Panc1 (cell line): ENCODE data around the gene NBL1. TPM values are rescaled to one million over a fixed set of nuclear protein-coding genes. Genes with fewer than 3 reads are reported as not detected.

Experiments used
- ATAC-seq: fragments of 200-7000 bp; cut with Tn5 transposase; 2 replicates; pipeline ENCODE4 v1.9.1; 2020; ENCODE audit warnings: mild to moderate bottlenecking, moderate library complexity
- BruUV-seq: library from RNA; stranded (reverse); fragments of 400-500 nt; replicated peaks from 2 replicates; lab custom pipeline; 2021; lab: Mats Ljungman, UMichigan
- CTCF ChIA-PET: fragments of 300-600 bp; sonication (Branson Sonifier 250); formaldehyde crosslinking; loops from one replicate; lab custom pipeline; 2022; ENCODE audit warnings: antibody characterized with exemption; lab: Charles Lee
- POLR2A ChIA-PET: fragments of 300-600 bp; sonication (Branson Sonifier 250); formaldehyde crosslinking; loops from one replicate; lab custom pipeline; 2022; ENCODE audit warnings: antibody characterized with exemption; lab: Charles Lee
- DNase-seq: peaks from one replicate; pipeline ENCODE4 v3.0.0-alpha.2; 2010; ENCODE audit warnings: low read depth, low spot score
- H3K27ac ChIP-seq: 2 replicates; pipeline ENCODE4 v1.5.1; 2011; ENCODE audit warnings: mild to moderate bottlenecking, low read length, inconsistent platforms
- H3K27me3 ChIP-seq: fragments of 200-500 bp; sonication (Bioruptor generic); 2 replicates; pipeline ENCODE4 v1.6.0; 2014; ENCODE audit warnings: low read length, inconsistent platforms; ENCODE audit not compliant: control insufficient read depth, insufficient read depth
- H3K36me3 ChIP-seq: fragments of 200-500 bp; sonication (Bioruptor generic); 2 replicates; pipeline ENCODE4 v1.5.1; 2014; ENCODE audit warnings: inconsistent platforms, mild to moderate bottlenecking, low read length, moderate library complexity; ENCODE audit not compliant: control insufficient read depth, insufficient read depth
- H3K4me1 ChIP-seq: 2 replicates; pipeline ENCODE4 v1.5.1; 2011; ENCODE audit warnings: inconsistent platforms, mild to moderate bottlenecking, low read length, moderate library complexity; ENCODE audit not compliant: control insufficient read depth, insufficient read depth
- H3K4me3 ChIP-seq, 2 experiments: 2 replicates each; pipeline ENCODE4 v1.5.1; 2011 to 2012; ENCODE audit warnings: low read depth in 2 of 2, low read length in 2 of 2, mild to moderate bottlenecking in 2 of 2, inconsistent platforms in 1 of 2, moderate library complexity in 1 of 2
- H3K9me3 ChIP-seq: fragments of 200-500 bp; sonication (Bioruptor generic); 2 replicates; pipeline ENCODE4 v1.5.1; 2014; ENCODE audit warnings: low read depth, mild to moderate bottlenecking, inconsistent platforms, low read length, moderate library complexity; ENCODE audit not compliant: control insufficient read depth, insufficient read depth
- POLR2AphosphoS5 ChIP-seq: IDR thresholded peaks from 2 replicates; pipeline ENCODE4 v1.6.1; 2012; ENCODE audit warnings: mild to moderate bottlenecking, low read depth, low read length, moderate library complexity
- SIN3A ChIP-seq: IDR thresholded peaks from 2 replicates; pipeline ENCODE4 v1.6.1; 2012; ENCODE audit warnings: low read depth, mild to moderate bottlenecking, low read length, moderate library complexity, borderline replicate concordance; ENCODE audit not compliant: insufficient read depth
- TCF7L2 ChIP-seq: IDR thresholded peaks from 2 replicates; pipeline ENCODE4 v1.6.1; 2011; ENCODE audit warnings: mild to moderate bottlenecking, low read depth, low read length, inconsistent platforms
- in situ Hi-C: cut with HindIII; loops from 2 replicates; pipeline ENCODE4 v1.10.0; 2016; ENCODE audit warnings: low sequenced_read_pairs, low pct_unique_long_range_greater_than_20kb
- intact Hi-C: fragments of 100-400 bp; cut with micrococcal nuclease; formaldehyde crosslinking; loops from one replicate; pipeline ENCODE4 v1.10.0; 2022; ENCODE audit not compliant: unreplicated experiment
- total RNA-seq: library from RNA; stranded (reverse); gene quantifications from one replicate; pipeline ENCODE4 v1.2.1, GENCODE V29; 2021; ENCODE audit not compliant: unreplicated experiment
- TF ChIP-seq, protein P1 (sequence below), 2 experiments: IDR thresholded peaks; 2 replicates each; pipeline ENCODE4 v1.6.1; 2011 to 2012; ENCODE audit warnings: low read depth in 2 of 2, control low read depth in 1 of 2, low read length in 1 of 2, mild to moderate bottlenecking in 1 of 2, moderate library complexity in 1 of 2; ENCODE audit not compliant: insufficient read depth in 1 of 2
- TF ChIP-seq, protein P2 (sequence below): fragments of 450-650 bp; IDR thresholded peaks from 2 replicates; pipeline ENCODE4 v1.5.1; 2017; ENCODE audit warnings: mild to moderate bottlenecking

Gene NBL1
- total RNA-seq, 1 experiment from 2014 or later: 191 TPM

DNA sequence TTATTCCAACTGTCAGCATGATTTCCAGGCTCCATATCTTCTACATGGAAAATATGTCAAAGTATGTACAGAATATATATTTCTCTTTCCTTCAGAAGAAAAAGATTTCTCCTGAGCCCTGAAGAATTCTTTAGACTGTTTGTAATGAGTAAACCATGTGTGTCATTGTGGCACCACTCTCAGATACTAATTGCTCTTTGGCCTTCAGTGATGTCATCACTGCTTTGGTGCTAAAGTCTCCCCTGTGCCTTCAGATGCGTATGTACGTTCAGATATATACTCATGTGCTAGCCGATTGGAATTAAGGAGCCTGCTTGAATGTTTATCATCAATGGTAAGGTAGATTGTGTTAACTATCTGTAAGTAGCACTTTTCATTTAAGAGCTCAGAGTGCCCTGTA is 20.6 kb upstream of the NBL1 start:
- TF ChIP-seq, protein P1, sequence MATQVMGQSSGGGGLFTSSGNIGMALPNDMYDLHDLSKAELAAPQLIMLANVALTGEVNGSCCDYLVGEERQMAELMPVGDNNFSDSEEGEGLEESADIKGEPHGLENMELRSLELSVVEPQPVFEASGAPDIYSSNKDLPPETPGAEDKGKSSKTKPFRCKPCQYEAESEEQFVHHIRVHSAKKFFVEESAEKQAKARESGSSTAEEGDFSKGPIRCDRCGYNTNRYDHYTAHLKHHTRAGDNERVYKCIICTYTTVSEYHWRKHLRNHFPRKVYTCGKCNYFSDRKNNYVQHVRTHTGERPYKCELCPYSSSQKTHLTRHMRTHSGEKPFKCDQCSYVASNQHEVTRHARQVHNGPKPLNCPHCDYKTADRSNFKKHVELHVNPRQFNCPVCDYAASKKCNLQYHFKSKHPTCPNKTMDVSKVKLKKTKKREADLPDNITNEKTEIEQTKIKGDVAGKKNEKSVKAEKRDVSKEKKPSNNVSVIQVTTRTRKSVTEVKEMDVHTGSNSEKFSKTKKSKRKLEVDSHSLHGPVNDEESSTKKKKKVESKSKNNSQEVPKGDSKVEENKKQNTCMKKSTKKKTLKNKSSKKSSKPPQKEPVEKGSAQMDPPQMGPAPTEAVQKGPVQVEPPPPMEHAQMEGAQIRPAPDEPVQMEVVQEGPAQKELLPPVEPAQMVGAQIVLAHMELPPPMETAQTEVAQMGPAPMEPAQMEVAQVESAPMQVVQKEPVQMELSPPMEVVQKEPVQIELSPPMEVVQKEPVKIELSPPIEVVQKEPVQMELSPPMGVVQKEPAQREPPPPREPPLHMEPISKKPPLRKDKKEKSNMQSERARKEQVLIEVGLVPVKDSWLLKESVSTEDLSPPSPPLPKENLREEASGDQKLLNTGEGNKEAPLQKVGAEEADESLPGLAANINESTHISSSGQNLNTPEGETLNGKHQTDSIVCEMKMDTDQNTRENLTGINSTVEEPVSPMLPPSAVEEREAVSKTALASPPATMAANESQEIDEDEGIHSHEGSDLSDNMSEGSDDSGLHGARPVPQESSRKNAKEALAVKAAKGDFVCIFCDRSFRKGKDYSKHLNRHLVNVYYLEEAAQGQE (IDR thresholded peaks at IDR 0.05; ENCODE audit: insufficient read depth in 1 of 2, low read depth in 2 of 2, low read length in 1 of 2): no peak
- TF ChIP-seq TCF7L2 (no peak), SIN3A (no peak), POLR2AphosphoS5 (no peak)
- TF ChIP-seq, protein P2, sequence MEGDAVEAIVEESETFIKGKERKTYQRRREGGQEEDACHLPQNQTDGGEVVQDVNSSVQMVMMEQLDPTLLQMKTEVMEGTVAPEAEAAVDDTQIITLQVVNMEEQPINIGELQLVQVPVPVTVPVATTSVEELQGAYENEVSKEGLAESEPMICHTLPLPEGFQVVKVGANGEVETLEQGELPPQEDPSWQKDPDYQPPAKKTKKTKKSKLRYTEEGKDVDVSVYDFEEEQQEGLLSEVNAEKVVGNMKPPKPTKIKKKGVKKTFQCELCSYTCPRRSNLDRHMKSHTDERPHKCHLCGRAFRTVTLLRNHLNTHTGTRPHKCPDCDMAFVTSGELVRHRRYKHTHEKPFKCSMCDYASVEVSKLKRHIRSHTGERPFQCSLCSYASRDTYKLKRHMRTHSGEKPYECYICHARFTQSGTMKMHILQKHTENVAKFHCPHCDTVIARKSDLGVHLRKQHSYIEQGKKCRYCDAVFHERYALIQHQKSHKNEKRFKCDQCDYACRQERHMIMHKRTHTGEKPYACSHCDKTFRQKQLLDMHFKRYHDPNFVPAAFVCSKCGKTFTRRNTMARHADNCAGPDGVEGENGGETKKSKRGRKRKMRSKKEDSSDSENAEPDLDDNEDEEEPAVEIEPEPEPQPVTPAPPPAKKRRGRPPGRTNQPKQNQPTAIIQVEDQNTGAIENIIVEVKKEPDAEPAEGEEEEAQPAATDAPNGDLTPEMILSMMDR: no peak
- Histone ChIP-seq H3K36me3 (peaks cover 12% of the 10 kb centered on the region), H3K27ac (no peak overlapping the region), H3K9me3 (no peaks in the 10 kb centered on the region), H3K4me3 (no peak overlapping the region), H3K27me3 (no peaks in the 10 kb centered on the region), H3K4me1 (peaks cover 5% of the 10 kb centered on the region; the same call in 1 of the 2 replicates)
- intact Hi-C loops: no loop called here
- CTCF ChIA-PET: no interaction called here
- POLR2A ChIA-PET: no interaction called here
- no peak for DNase-seq
- in situ Hi-C loops: no loop called here
- no TSS peak for BruUV-seq
- no peak for ATAC-seq

DNA sequence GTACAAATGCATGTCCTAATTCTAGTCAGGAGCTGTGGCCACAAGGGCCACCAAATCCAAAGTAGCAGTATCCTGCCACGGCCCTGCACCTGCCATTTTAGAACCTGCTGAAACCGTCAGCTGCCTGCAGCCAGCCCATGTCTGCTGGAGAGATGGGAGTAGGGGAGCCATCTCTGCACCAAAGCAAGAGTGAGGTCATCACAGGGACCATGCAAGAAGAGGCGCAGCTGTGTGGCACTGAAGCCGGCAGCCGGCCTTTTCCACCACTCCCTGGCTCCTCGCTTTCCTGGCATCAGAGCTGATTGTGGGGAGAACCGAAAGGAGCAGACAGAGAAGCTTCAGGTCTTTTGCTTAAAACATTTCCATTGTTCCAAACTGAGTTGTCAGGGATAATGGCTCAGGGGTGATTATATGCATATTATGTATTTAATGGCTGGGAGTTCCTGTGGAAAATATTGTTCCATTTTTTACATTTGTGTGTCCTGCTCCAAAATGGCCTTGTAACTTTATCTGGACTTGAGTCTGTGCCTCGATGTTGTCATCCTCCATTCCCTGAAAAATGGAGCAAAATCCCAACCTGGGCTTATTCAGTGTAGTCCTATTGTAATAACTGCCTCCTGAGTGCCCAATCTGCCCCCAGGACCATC is 18.7 kb upstream of the NBL1 start:
- no peak overlapping the region for H3K27ac ChIP-seq
- no peaks in the 10 kb centered on the region for H3K9me3 ChIP-seq
- H3K27me3 ChIP-seq: no peaks in the 10 kb centered on the region
- no peak overlapping the region for H3K4me3 ChIP-seq
- TSS peak; percentile 18 for BruUV-seq
- DNase-seq (no peak), ATAC-seq (no peak)
- H3K4me1 ChIP-seq: no peaks in the 10 kb centered on the region
- CTCF ChIA-PET: interaction anchor here (0.5 kb wide), 1 partner anchor 14 kb away, joined by 3 read pairs; no protein-coding TSS in a partner anchor
- peaks cover 12% of the 10 kb centered on the region for H3K36me3 ChIP-seq
- intact Hi-C loops: no loop called here
- in situ Hi-C loops: no loop called here
- TF ChIP-seq, protein P2: no peak
- no peak for TF ChIP-seq POLR2AphosphoS5
- TF ChIP-seq, protein P1 (IDR thresholded peaks at IDR 0.05; ENCODE audit: insufficient read depth in 1 of 2, low read depth in 2 of 2, low read length in 1 of 2): no peak
- TF ChIP-seq SIN3A: no peak
- no peak for TF ChIP-seq TCF7L2
- POLR2A ChIA-PET: no interaction called here
